Measurements from ENCODE around the gene IGF2R. TPM values are rescaled to one million over a fixed set of nuclear protein-coding genes. Genes with fewer than 3 reads are reported as not detected.

The IGF2R gene
- total RNA-seq, 2 experiments from 2014 or later, result 19.3 to 37.6 TPM

DNA sequence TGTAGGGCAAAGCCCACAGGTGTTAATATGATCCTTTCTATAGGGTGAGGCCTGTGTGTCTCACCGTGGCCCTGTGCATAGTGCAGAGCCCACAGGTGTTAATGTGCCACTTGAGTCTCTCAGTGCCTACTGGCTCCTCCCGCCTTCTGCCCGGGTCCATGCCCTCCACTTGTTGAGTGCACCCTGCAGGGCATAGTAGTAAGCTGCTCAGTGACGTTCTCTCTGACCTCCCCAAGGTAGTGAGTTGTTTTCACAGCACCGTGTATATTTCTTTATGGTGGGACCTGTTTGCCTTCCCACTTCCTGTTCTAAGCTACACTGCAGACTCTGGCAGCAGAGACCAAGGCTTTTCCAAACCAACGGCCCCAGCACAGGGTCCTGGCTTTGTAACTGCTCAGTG is 88.2 kb downstream of the IGF2R start:
- Histone ChIP-seq H3K36me3 (ENCODE audit: insufficient read depth, low read length) (peaks cover 52% of the 10 kb centered on the region), H3K9me2 (ENCODE audit: insufficient read depth, low read length) (no peaks in the 10 kb centered on the region), H3K4me2 (ENCODE audit: low read length) (no peak overlapping the region), H3K4me3 (ENCODE audit: low read depth, low read length, poor library complexity, severe bottlenecking) (no peak overlapping the region), H3K27ac (ENCODE audit: low read depth, low read length, poor library complexity, severe bottlenecking) (no peak overlapping the region), H2AFZ (ENCODE audit: low read length) (no peak overlapping the region), H4K20me1 (ENCODE audit: insufficient read depth, low read length) (no peaks in the 10 kb centered on the region), H3K79me2 (ENCODE audit: insufficient read depth, low read depth, low read length) (no peaks in the 10 kb centered on the region), H3K4me1 (ENCODE audit: insufficient read depth, low read length, poor library complexity, severe bottlenecking) (no peaks in the 10 kb centered on the region), H3K9me3 (ENCODE audit: low read length) (no peaks in the 10 kb centered on the region)
- CTCF ChIA-PET (ENCODE audit: unreplicated experiment), result no interaction called here
- no TSS peak for BruUV-seq (replicated peaks)
- TF ChIP-seq, protein P1, sequence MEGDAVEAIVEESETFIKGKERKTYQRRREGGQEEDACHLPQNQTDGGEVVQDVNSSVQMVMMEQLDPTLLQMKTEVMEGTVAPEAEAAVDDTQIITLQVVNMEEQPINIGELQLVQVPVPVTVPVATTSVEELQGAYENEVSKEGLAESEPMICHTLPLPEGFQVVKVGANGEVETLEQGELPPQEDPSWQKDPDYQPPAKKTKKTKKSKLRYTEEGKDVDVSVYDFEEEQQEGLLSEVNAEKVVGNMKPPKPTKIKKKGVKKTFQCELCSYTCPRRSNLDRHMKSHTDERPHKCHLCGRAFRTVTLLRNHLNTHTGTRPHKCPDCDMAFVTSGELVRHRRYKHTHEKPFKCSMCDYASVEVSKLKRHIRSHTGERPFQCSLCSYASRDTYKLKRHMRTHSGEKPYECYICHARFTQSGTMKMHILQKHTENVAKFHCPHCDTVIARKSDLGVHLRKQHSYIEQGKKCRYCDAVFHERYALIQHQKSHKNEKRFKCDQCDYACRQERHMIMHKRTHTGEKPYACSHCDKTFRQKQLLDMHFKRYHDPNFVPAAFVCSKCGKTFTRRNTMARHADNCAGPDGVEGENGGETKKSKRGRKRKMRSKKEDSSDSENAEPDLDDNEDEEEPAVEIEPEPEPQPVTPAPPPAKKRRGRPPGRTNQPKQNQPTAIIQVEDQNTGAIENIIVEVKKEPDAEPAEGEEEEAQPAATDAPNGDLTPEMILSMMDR (conservative IDR thresholded peaks at IDR 0.05; ENCODE audit: low read length), result no peak
- TF ChIP-seq EZH2phosphoT487 (IDR thresholded peaks at IDR 0.05; ENCODE audit: borderline replicate concordance, low read depth, low read length), result no peak
- intact Hi-C loops (cut with micrococcal nuclease; ENCODE audit: unreplicated experiment), result no loop called here
- DNase-seq (ENCODE audit: low spot score), result no peak
- POLR2A ChIA-PET, result no interaction called here

- TF ChIP-seq EZH2phosphoT487 (IDR thresholded peaks at IDR 0.05; ENCODE audit: borderline replicate concordance, low read depth, low read length), result no peak
- TF ChIP-seq, protein P1 (conservative IDR thresholded peaks at IDR 0.05; ENCODE audit: low read length), result no peak
- Histone ChIP-seq H3K4me2 (ENCODE audit: low read length) (no peak overlapping the region), H3K27ac (ENCODE audit: low read depth, low read length, poor library complexity, severe bottlenecking) (no peak overlapping the region), H4K20me1 (ENCODE audit: insufficient read depth, low read length) (no peaks in the 10 kb centered on the region), H3K9me2 (ENCODE audit: insufficient read depth, low read length) (no peaks in the 10 kb centered on the region), H3K36me3 (ENCODE audit: insufficient read depth, low read length) (peaks cover 58% of the 10 kb centered on the region), H3K4me1 (ENCODE audit: insufficient read depth, low read length, poor library complexity, severe bottlenecking) (no peaks in the 10 kb centered on the region), H2AFZ (ENCODE audit: low read length) (no peak overlapping the region), H3K79me2 (ENCODE audit: insufficient read depth, low read depth, low read length) (no peaks in the 10 kb centered on the region), H3K4me3 (ENCODE audit: low read depth, low read length, poor library complexity, severe bottlenecking) (no peak overlapping the region), H3K9me3 (ENCODE audit: low read length) (no peaks in the 10 kb centered on the region)
- intact Hi-C loops (cut with micrococcal nuclease; ENCODE audit: unreplicated experiment), result no loop called here
- ChIA-PET POLR2A (no interaction called here), CTCF (ENCODE audit: unreplicated experiment) (interaction anchor here (0.6 kb wide), 1 partner anchor 16 kb away, joined by 3 read pairs; no protein-coding TSS in a partner anchor)
- no peak for DNase-seq (ENCODE audit: low spot score)
- no TSS peak for BruUV-seq (replicated peaks)
Measured at GRCh38 chr6:160058603-160059215, 89.8 kb downstream of the IGF2R start.

GRCh38 chr6:160060221-160060620 is 91.3 kb downstream of the IGF2R start:
- DNase-seq (ENCODE audit: low spot score), result no peak
- TF ChIP-seq, protein P1 (conservative IDR thresholded peaks at IDR 0.05; ENCODE audit: low read length), result no peak
- no peak for TF ChIP-seq EZH2phosphoT487 (IDR thresholded peaks at IDR 0.05; ENCODE audit: borderline replicate concordance, low read depth, low read length)
- Histone ChIP-seq H2AFZ (ENCODE audit: low read length) (no peak overlapping the region), H3K9me3 (ENCODE audit: low read length) (no peaks in the 10 kb centered on the region), H3K27ac (ENCODE audit: low read depth, low read length, poor library complexity, severe bottlenecking) (no peak overlapping the region), H3K36me3 (ENCODE audit: insufficient read depth, low read length) (peaks cover 73% of the 10 kb centered on the region), H3K4me2 (ENCODE audit: low read length) (no peak overlapping the region), H4K20me1 (ENCODE audit: insufficient read depth, low read length) (no peaks in the 10 kb centered on the region), H3K79me2 (ENCODE audit: insufficient read depth, low read depth, low read length) (no peaks in the 10 kb centered on the region), H3K4me1 (ENCODE audit: insufficient read depth, low read length, poor library complexity, severe bottlenecking) (no peaks in the 10 kb centered on the region), H3K9me2 (ENCODE audit: insufficient read depth, low read length) (no peaks in the 10 kb centered on the region), H3K4me3 (ENCODE audit: low read depth, low read length, poor library complexity, severe bottlenecking) (no peak overlapping the region)
- BruUV-seq (replicated peaks), result no TSS peak
- CTCF ChIA-PET (ENCODE audit: unreplicated experiment), result no interaction called here
- POLR2A ChIA-PET, result no interaction called here
- intact Hi-C loops (cut with micrococcal nuclease; ENCODE audit: unreplicated experiment), result no loop called here
